NCI-H524 (cell line): ENCODE results near the gene CACNA1A.
"Not testable (repeated sequence)": the region's sequence is repeated elsewhere in the genome, so short reads cannot be mapped to it uniquely, and the experiment has no call there.

Experiments used
- DNase-seq, 2 experiments: peaks; one replicate each; lab custom pipeline; 2025; lab: John Stamatoyannopoulos, UW

Gene CACNA1A

GRCh38 chr19:13281567-13282291, 224.6 kb downstream of the CACNA1A start:
- DNase-seq, result no peak

DNA sequence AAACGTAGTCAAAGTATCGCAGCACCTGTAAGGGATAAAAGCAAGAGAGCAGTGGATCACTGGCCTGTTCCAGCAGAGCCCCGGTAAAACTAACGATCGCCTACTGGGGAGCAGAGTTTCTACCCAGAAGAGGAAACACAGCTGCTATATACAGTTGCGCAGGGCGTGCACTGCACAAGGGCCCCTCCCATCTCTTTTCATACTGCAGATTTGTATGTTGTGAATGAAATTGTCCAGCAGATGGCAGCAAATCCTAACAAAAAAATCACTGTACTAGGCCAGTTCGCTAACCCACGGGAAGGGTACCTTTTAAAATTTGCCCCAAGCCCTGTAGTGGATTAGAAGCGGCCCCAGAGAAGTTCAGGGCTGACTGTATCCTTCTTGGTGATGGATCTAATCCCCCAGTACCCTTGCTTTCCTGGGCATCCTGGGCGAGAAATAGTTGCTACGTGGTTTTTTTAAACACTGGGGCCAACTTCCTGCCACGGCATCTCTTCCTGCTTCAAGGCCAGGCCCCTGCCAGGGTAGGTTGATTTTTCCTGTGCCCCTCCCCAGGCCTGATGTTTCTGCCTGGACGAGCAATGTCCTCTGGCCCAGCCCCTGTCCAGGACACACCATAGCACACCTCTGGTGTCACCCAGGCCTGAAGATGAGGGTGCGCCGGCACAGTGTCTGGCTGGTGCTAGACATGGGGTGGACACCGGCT, 229.0 kb downstream of the CACNA1A start:
- peak; percentile 60 to 76 for DNase-seq

GRCh38 chr19:13275016-13275722, 231.1 kb downstream of the CACNA1A start:
- no peak for DNase-seq

DNA sequence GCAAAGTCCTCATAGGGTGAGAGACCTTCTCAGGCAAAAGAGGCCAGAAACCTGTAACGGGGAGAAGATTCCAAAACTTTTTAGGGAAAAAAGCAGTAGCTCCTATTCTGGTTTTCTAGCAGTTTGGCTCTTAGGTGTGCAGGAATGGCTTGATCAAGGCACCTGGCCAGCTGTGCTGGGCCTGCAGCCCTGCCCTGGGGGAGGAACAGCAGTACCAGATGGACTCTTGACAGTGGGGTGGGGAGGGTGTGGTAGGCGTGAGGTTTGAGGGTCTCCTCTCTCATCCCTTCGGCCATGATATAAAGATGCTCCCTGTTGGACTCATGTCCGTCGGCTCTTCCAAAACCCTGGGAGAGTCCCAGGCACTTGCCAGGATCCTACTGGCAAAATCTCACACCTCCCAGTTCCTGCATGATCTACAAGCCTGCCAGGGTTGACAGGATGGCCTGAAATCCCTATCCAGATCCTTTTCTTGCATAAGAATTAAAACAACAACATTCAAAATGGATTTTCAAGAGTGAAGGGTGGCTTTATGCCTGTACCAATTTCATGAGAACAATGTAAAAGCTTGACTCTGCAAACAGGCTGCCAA, 235.7 kb downstream of the CACNA1A start:
- DNase-seq, result no peak

DNA sequence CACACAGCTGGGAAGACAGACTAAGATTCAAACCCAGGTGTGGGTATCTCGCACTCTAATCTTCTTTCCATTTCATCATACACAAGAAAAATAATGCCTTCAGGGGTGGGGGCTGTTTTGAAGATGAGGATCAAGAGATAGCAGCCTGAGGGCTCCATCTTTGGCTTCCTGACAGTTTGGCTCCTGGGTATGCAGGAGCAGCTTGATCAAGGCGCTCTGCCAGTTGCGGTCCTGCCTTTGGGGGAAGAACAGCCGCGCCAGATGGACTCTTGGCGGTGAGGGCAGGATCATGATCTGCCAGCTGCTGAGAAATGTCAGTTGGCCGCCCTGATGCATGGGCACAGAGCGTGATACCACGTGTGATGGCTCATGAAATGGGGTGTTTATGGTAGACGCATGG, 236.9 kb downstream of the CACNA1A start:
- no peak for DNase-seq

GRCh38 chr19:13267889-13268288, 238.4 kb downstream of the CACNA1A start:
- no peak for DNase-seq

- no peak for DNase-seq
Measured at GRCh38 chr19:13267131-13267530, 239.1 kb downstream of the CACNA1A start.

GRCh38 chr19:13262450-13262849, 243.8 kb downstream of the CACNA1A start:
- DNase-seq, result peak in 1 of 2 experiments; percentile 66

DNA sequence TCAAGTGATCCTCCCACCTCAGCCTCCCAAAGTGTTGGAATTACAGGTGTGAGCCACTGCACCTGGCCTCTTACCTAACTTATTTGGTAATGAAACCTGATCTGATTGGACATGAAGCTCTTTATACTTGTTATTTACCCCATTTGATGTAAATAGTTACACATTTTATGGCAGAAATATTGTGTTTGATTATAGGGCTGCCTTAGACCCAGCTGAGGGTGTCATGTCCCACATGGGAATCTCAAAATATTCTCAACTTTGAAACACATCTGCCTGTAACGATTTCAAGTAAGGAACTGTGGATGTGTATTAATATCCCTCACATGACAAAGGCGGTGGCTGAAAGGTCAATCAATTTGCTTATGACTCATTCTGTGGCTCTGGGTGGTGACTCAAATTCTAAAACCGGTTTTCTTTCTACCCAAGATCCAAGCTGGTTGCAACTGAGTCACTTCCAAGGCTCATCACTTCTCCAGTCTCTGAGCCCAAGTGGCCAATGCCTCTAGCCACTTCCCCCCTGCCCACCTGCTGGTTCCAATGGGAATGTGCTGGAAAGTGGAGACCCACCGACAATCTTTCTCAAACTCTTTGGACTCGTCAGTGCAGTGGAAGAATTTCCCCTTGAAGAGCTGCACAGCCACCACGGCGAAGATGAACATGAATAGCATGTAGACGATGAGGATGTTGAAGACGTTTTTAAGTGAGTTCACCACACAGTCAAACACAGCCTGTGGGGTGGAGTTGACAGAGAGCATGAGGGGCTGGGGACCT, 245.2 kb downstream of the CACNA1A start:
- no peak for DNase-seq

- no peak for DNase-seq
Measured at GRCh38 chr19:13256918-13257317, 249.4 kb downstream of the CACNA1A start.

- DNase-seq, result not testable (repeated sequence)
Measured at GRCh38 chr19:13256398-13256797, 249.9 kb downstream of the CACNA1A start.

DNA sequence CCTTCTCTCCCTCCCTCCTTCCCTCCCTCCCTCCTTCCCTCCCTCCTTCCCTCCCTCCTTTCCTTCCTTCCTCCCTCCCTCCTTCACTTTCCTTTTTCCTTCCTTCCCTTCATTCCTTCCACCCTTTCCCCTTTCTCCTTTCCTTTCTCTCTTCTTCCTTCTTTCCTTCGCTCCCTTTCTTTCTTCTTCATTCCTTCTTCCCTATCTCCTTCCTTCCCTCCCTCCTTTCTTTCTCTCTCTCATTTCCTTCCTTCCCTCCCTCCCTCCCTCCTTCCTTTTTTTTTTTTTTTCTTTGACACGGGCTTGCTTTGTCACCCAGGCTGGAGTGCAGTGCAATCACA, 250.6 kb downstream of the CACNA1A start:
- DNase-seq, result no peak

DNA sequence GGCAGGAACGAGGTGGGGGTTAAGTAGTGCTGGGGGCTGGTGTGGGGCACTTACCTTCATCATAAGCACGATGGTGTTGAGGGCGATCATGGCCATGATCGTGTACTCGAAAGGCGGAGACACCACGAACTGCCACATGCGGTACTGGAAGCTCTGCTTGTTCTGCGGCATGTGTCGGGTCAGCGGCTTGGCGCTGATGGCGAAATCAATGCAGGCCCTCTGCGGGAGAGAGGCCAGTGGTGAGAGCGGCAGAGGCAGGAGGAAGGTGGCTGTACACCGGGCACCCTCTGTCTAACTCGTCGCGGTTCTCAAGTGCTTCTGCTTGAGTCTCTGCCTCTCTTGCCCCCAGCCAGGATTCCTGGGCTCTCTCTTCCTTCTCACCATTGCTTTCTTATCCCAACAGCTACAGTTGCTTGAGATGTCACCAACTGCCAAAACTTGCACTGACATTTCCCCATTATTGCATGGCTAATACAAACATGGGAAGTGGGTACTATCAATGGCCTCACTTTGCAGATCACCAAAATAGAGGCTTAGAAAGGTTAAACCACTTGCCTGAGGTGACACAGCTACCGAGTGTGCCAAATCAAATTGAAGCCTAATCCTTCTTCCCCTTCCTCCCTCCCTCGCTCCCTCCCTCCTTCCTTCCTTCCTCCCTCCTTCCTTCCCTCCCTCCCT, 251.1 kb downstream of the CACNA1A start:
- no peak for DNase-seq

DNA sequence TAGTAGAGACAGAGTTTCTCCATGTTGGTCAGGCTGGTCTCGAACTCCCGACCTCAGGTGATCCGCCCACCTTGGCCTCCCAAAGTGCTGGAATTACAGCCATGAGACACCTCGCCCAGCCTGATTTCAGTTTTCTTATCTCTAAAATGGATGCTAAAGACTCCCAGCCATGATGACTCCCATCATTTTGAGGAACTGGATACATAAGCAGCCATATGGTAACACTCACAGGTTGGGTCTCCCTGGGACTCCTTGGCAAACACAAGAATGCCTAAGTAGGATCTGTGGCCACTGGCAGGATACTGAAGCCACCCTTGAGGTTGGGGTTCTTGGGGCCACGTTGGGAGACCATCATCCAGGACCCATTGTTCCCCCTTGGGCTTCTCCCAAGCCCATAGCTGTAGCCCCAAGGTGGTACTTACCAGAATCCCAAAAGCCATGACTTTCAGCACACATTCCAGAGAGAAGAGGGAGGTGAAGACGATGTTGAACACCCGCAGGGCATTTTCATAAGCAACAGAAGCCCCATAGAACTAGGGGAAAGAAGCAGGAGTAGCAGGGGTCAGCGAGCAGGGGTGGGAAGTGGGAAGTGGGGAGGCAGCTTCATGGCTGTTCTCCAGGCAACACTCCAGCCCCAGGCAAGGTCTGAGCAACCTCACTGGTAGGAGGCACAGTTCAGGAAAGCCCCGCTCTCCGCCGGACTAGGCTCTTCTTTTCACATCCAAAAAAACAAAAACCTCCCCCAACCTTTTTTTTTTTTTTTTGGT, 253.5 kb downstream of the CACNA1A start:
- DNase-seq, result no peak

- no peak for DNase-seq
Measured at GRCh38 chr19:13244920-13245319, 261.4 kb downstream of the CACNA1A start.

DNA sequence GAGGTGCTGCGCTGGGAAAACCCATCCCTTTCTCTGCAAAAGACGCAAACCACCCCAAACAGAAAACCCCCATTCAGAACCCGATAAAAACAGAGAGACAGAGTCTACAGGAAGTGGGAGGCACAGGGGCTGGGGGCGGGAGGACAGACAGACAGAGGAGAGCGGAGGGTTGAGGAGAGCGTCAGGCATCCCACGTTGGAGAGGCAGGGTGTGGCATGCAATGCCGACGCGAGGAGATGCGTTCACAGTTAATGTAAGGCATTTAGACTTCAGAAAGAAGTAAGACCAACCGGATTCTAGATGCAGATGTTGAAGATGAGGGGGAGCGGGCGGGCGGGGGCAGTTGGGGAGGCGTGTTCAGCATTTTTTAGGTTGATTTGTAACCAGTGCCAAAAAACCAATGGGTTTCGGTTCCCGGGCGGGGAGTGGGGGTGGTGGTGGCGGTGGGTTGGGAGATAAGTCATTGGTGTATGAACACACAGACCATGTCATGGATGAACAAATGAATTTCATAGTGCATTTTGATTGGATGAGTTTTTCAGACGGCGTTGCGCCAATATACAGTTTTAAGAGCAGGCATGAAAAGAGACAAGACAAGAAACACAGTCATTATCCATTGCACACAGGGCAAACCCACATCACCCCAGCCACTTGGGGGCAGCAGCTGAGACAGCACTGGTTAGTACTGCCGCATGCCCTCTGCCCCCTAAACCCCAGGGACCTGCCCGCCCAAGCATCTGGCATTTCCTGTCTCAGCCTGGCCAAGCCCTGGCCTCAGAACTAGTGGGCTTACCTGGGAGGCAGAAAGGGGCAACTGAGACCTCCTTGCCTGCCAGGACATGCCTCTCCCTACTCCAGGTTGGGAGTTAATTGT, 264.8 kb downstream of the CACNA1A start:
- no peak for DNase-seq

- DNase-seq, result no peak
Measured at GRCh38 chr19:13240312-13241022, 265.8 kb downstream of the CACNA1A start.

GRCh38 chr19:13238891-13239534, 267.3 kb downstream of the CACNA1A start:
- DNase-seq, result no peak
